HepG2 (cell line): ENCODE data around the gene RARS1. TPM values are rescaled to one million over a fixed set of nuclear protein-coding genes. Genes with fewer than 3 reads are reported as not detected.

ENCODE experiments used
- ARNT ChIP-seq: fragments of 450-650 bp; IDR thresholded peaks from 2 replicates; pipeline ENCODE4 v1.6.1; 2017
- GATA4 ChIP-seq: sonication (generic); IDR thresholded peaks from 2 replicates; pipeline ENCODE4 v1.6.1; 2016; ENCODE audit warnings: antibody characterized with exemption, low read depth, borderline replicate concordance
- GLMP ChIP-seq: sonication (generic); formaldehyde crosslinking; IDR thresholded peaks from 2 replicates; pipeline ENCODE4 v1.9.0; 2021; ENCODE audit warnings: missing genetic modification reagents, mild to moderate bottlenecking, borderline replicate concordance
- GRHL1 ChIP-seq: sonication (generic); formaldehyde crosslinking; conservative IDR thresholded peaks from 2 replicates; pipeline ENCODE4 v1.8.0; 2022; ENCODE audit warnings: missing genetic modification reagents
- HOXA5 ChIP-seq: sonication (generic); formaldehyde crosslinking; IDR thresholded peaks from 2 replicates; pipeline ENCODE4 v1.4.0; 2020; ENCODE audit warnings: missing genetic modification reagents
- KAT8 ChIP-seq: IDR thresholded peaks from 2 replicates; pipeline ENCODE4 v1.6.1; 2016; ENCODE audit warnings: missing genetic modification reagents, missing compliant biosample characterization
- MXD1 ChIP-seq: sonication (generic); formaldehyde crosslinking; IDR thresholded peaks from 2 replicates; pipeline ENCODE4 v1.4.0; 2020; ENCODE audit warnings: mild to moderate bottlenecking, missing genetic modification reagents
- NBN ChIP-seq: fragments of 450-650 bp; conservative IDR thresholded peaks from 2 replicates; pipeline ENCODE4 v1.6.1; 2017
- PRPF4 ChIP-seq: fragments of 200-400 bp; formaldehyde crosslinking; IDR thresholded peaks from 2 replicates; pipeline ENCODE4 v1.6.1; 2016; ENCODE audit warnings: low read length, low read depth; ENCODE audit not compliant: poor library complexity, severe bottlenecking
- RXRA ChIP-seq: sonication (generic); formaldehyde crosslinking; IDR thresholded peaks from 2 replicates; pipeline ENCODE4 v1.5.1; 2020; ENCODE audit warnings: missing genetic modification reagents
- SNRNP70 ChIP-seq: fragments of 200-400 bp; formaldehyde crosslinking; IDR thresholded peaks from 2 replicates; pipeline ENCODE4 v1.6.1; 2017; ENCODE audit warnings: mild to moderate bottlenecking, low read depth, low read length, moderate library complexity
- ZBTB40 ChIP-seq, 2 experiments: fragments of 450-650 bp in 1 of 2; sonication (generic) in 1 of 2; formaldehyde crosslinking in 1 of 2; IDR thresholded peaks; 2 replicates each; pipeline versions ENCODE4 v1.6.1 to v1.8.0; 2016 to 2022; ENCODE audit warnings: antibody characterized with exemption in 1 of 2, mild to moderate bottlenecking in 1 of 2, missing genetic modification reagents in 1 of 2
- ZNF160 ChIP-seq: sonication (generic); formaldehyde crosslinking; IDR thresholded peaks from 2 replicates; pipeline ENCODE4 v1.8.0; 2022; ENCODE audit warnings: mild to moderate bottlenecking, inconsistent platforms, missing genetic modification reagents
- ZNF33B ChIP-seq: sonication (generic); formaldehyde crosslinking; IDR thresholded peaks from 2 replicates; pipeline ENCODE4 v1.5.1; 2020; ENCODE audit warnings: mild to moderate bottlenecking, missing genetic modification reagents
- ZNF557 ChIP-seq: sonication (generic); formaldehyde crosslinking; IDR thresholded peaks from 2 replicates; pipeline ENCODE4 v1.4.0; 2020; ENCODE audit warnings: missing genetic modification reagents
- ZNF691 ChIP-seq: sonication (generic); formaldehyde crosslinking; IDR thresholded peaks from 2 replicates; pipeline ENCODE4 v1.4.0; 2020; ENCODE audit warnings: missing genetic modification reagents, low read depth, mild to moderate bottlenecking, borderline replicate concordance
- polyA plus RNA-seq, 8 experiments: library from polyadenylated mRNA; depleted of rRNA in 3 of 8; stranded (reverse) in 7 of 8; unstranded in 1 of 8; fragments of >200 nt; fragmentation: Illumina TruSeq in 4 of 8; extraction: Trizol in 4 of 8; gene quantifications; 2 replicates each; pipeline versions ENCODE4 v1.2.1 to v1.2.3, GENCODE V29; 2011 to 2016; ENCODE audit warnings: low read depth in 4 of 8, missing spikeins in 1 of 8, mixed read lengths in 1 of 8; ENCODE audit not compliant: insufficient read depth in 1 of 8
- total RNA-seq, 5 experiments: library from RNA; depleted of rRNA; stranded (reverse); fragments of >200 nt; fragmentation: Illumina TruSeq; extraction: Trizol; gene quantifications; 2 replicates each; pipeline ENCODE4 v1.2.3, GENCODE V29; 2016; ENCODE audit warnings: low read depth in 1 of 5

The RARS1 gene
- total and polyA plus RNA-seq, 2 of the 13 experiments (the other 11 are each of a cell fraction or from before 2014, with no cell fraction given), result 54.6 to 170 TPM

- peak; percentile 84; the same call in 1 of the 2 replicates for TF ChIP-seq ZNF160 (CRISPR knock-in tag)
- TF ChIP-seq RXRA, result peak; percentile 65
- no peak for TF ChIP-seq ARNT
- no peak for TF ChIP-seq GRHL1
- no peak for TF ChIP-seq GLMP
- TF ChIP-seq SNRNP70, result no peak
- peak; percentile 96 for TF ChIP-seq ZBTB40 (IDR thresholded peaks at IDR 0.05)
- TF ChIP-seq ZBTB40 (CRISPR knock-in tag; IDR thresholded peaks at IDR 0.05), result peak; percentile 85
- TF ChIP-seq PRPF4, result no peak
- peak; percentile 80; the same call in 1 of the 2 replicates for TF ChIP-seq ZNF691
- TF ChIP-seq NBN, result no peak
- TF ChIP-seq MXD1 (CRISPR knock-in tag), result no peak
- no peak; the same call in 1 of the 2 replicates for TF ChIP-seq ZNF557
- peak; percentile 82 for TF ChIP-seq ZNF33B (CRISPR knock-in tag)
- TF ChIP-seq GATA4, result 0 out of 2 replicates have a peak, but pooled peaks have one; percentile 39
- peak; percentile 99 for TF ChIP-seq KAT8 (CRISPR knock-in tag)
- peak; percentile 89 for TF ChIP-seq HOXA5
These were observed at the start of gene RARS1 (continued) for GRCh38 chr5:168486136-168486879.
